GM18526 (cell line): Measurements from ENCODE around the gene SP7.

Experiments used
- POLR2A ChIP-seq: IDR thresholded peaks from 3 replicates; pipeline ENCODE4 v1.6.1; 2011; ENCODE audit not compliant: insufficient read length; ENCODE audit errors: extremely low read depth

The SP7 gene

DNA sequence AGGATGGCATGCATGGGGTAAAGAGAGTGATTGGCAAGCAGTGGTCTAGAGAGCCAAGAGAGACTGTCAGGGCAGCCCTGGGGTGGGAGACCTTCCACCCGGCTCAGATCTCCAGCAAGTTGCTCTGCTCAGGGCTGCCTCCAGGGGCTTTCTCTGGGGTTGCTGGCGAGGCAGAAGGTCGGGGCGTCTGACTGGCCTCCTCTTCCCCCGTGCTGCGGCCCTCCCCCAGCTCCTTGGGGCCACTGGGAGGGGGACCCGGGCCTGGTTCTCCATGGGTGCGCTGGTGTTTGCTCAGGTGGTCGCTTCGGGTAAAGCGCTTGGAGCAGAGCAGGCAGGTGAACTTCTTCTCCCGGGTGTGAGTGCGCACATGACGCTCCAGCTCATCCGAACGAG is 8.1 kb downstream of the SP7 start:
- TF ChIP-seq POLR2A = no peak

DNA sequence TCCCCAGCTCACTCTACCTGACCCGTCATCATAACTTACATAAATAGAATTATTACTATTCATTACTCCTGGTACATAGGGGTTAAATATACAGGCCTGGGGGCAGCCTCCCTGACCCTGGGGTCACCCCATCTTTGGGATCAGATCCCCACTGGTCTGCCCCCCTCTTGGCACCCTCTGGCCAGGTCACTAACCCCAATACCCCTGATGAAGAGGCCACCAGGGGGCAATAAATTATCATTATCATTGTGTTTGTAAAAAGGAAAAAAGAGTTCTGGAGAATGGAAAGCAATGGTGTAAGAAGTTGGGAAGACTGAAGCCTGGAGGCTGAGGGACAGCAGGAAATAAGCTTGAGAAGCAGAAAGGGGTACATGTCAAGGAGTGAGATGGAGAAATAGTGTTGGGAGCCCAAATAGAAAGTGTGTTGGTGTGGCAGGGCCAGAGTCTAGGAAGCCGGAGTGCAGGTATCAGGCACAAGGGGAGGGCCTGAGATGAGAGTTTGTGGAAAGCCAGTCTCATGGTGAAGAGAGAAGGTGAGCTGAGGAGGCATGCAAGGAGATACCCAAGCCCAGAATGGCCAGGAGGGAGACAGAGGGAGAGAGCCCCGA is 8.6 kb downstream of the SP7 start:
- no peak for TF ChIP-seq POLR2A

DNA sequence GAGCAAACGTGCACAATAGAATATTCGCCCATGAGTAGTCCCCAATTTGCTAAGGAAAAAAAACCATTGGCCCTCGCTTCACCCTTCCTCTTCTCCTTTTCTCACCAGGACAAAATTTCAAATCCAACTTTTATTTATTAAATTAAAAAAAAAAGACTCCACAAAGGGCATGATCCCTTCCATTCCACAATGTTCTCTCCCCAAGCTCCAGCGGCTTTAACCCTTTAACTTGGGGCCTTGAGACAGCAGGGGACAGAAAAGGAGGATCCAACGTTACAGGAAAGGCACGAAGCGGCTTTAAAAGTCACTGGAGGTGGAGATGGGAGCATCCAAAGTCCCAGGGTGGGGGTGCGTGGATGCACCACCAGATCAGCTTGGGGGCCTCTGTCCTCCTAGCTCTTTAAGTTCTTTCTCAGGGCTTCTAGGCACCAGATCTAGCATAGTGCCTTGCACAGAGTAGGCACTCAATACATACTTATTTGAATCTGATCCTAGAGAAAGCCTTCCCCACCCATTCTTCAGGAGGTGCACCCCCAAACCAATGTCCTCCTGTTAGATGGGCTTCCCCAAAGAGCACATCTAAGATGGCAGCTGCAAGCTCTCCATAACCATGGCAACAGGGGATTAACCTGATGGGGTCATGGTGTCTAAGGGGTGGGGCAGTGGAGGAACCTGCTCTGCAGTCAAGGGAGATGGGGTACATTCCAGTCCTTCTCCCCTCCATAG is 9.5 kb downstream of the SP7 start:
- TF ChIP-seq POLR2A = no peak

DNA sequence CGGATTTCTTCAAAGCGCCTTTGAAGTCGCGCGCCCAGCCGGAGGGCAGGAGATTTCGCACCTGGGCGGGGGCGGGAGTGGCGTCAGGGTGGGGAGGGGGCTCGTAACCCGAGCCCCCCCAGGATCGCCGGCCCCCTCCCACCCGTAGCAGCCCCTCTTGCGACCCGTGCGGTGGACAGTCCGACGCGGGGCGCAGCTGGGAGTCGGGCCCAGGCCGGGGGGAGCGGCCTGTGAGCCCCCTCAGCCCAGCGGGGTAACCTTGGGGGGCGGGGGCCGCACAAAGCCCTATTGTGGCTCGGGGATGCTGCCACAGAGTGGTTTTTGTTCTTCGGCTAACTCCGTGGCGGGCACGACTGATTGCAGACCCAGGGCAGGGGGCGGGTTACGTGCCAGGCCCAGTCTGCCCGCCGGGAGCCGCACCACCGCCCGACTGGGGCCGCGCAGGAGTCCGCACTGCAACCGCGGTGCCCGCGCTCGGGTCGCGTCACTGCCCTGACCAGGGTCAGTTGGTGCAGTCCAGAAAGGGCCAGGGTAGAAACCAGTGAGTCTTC is 10.6 kb downstream of the SP7 start:
- TF ChIP-seq POLR2A = no peak

DNA sequence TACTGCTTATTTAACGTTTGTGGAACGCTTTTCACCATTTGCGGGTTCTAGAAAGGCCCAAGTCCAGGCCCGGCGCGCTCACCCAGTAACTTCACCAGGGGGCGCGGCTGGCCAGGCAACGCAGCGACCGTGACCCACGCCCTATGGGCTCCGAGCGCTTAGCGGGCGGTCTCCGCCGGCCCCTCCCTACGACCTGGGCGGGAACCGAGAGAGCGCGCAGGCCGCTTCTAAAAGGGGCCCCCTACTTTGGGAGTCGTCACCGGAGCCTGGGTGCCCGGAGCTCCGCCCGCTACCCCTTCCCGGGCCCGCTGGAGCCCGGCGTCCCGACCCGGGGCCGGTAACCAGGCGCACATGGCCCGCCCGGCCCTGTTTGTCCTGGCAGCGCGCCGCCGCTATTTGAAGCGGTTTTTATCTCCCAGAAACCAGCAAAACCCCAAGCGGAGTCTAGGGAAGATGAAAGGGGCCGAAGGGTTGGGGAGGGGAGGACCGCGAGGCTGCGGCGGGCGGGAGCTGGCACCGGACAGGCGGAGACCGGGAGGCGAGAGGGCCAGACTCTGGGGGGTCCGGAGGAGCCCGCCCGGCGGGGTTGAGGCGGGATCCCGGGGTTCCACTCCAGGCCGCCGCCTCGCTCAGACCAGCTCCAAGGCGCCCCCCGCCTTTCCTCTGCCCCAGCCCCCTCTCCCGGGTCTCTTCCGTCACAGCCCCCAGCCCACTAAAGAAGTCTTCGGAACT is 11.2 kb downstream of the SP7 start:
- peak; percentile 64 for TF ChIP-seq POLR2A

DNA sequence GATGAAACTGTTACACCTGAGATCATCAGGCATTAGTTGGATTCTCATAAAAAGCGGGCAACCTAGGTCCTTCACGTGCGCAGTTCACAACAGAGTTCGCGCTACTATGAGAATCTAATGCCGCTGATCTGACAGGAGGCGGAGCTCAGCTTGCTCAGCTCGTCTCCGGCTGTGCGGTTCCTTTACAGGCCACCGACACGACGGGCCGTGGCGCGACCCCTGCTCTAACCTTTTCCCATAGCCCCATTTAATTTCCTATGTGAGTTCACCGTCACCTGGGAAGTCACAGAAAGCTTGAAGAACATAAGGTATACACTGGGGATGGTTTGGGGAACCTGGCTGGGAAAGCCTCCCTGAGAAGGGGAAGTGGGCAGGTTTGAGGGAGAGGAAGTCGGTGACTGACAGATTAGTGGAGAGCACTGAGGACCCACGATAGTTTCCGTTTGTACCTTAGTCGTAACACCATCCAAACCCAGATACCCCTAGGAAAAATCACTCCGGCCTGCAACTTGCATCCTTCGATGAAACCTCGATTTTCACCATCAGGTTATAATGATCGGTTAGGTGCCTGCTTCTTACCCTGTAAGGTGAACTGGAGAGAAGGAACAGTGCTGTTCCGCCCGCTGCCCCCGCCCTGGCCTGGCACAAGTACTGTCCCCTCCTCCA is 11.9 kb downstream of the SP7 start:
- TF ChIP-seq POLR2A = no peak

DNA sequence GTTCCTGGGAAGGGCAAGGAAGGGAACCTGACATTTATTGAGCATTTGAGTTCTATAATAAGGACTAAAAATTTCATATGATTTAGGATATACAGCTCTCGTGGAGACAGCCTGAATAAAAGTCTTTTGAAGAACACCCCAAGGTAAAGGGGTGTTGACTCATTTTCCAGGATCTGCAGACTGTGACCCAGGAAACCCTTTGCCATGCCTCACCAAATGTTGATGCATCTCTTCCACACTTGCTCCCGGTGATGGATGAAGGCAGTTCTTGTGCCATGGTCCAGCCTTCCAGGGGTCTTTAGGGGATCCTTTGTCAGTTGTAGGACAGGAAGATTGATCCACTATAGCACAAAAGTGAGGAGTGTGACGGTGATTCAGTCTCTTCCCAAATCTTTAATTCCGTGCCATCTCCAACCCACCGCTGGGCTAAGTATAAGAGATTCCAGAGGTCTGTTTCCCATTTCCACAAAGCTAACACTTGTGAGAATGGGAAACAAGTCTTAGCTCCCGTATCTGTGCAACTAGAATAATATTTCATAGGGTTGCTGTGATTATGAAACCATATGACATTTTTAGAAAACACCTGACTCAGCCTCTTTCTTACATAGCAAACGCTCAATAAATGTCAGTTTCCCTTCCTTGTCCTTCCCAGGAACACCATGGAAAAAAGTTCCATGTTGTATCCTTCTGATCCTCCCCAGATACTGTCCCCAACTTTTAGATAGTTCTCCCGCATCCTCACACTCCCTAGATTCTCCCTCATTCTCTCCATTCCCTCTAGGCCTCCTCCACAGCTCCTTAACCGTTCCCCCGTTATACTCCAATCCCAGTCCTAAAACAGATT is 15.6 kb downstream of the SP7 start:
- no peak for TF ChIP-seq POLR2A

DNA sequence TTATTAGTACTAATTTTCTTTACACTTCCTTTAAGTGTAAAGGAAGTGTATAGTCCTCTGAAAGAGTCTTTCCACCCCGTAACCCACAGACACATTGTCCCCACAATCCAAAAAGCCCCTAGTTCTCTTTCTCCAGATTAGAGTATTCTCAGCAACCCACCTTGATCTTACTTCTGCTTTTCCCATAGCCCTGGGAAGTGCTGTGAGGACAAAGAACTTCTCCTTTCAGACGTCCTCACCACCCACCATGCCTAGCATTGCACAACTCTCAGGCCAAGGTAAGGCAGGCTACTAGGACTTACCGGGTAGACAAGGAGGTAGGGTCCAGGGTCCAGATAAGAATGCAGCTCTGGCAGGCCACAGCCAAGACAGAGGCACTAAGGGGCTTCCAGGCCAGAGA is 22.2 kb downstream of the SP7 start:
- TF ChIP-seq POLR2A = no peak

DNA sequence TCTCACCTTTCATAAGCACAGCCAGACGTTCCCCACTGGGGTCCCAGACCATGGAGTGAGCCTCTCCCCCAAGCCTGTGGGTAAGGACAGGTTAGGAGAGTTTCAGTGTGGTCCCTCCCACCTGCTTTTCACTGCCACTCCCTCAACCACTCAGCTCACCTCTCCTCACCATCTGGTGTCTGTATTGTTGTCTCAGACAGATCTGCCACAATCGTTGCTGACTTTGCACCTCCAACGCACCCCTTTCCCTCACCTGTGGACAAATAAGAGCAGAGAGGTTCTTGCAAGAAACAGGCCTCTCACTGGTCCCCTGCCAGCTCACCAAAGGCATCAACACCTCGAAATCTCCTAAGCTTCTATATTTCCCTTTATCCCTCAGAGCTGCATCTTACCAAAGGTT is 27.9 kb downstream of the SP7 start:
- TF ChIP-seq POLR2A = no peak

DNA sequence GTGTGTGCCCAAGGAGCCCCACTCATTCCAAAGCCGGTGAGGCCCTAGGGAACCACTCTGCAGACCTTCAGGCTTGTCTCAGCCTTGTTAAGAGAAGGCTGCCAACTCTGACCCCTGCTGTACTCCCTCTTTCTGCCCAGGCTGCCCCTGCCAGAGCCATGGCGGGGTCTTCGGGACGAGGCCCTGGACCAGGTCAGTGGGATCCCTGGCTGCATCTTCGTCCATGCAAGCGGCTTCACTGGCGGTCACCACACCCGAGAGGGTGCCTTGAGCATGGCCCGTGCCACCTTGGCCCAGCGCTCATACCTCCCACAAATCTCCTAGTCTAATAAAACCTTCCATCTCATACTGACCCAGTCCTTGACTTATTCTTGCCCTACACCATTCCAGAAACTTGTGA is 29.3 kb downstream of the SP7 start:
- TF ChIP-seq POLR2A = no peak

DNA sequence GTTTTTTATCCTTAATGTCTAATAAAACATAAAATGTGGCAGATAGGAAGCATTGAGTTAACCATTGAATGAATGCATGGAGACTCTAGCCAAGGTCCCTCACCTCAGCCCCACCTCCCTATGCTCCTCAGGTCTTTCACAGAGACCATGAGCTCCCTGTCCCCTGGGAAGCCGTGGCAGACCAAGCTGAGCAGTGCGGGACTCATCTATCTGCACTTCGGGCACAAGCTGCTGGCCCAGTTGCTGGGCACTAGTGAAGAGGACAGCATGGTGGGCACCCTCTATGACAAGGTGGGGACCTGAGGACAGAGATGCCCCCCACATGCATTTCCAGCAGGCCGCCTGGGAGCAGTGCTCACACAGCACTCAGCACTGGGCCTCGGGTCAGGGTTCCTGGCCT is 33.3 kb downstream of the SP7 start:
- no peak for TF ChIP-seq POLR2A

DNA sequence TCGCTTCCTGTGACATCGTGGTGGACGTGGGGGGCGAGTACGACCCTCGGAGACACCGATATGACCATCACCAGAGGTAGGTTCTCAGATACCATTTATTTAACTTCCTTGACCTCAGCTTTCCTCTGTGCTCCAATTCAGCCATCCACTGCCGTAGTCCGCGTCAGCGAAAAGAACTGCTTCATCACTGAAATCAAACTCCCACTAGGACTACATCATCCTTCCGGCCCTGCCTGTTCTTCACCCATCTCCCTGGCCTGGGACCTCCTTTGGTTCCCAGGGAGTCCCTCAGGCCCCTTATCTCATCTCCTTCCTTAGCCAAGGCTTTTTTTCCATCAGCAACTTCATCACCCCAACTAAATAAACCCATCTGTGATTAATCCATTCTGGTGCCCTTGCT is 36.0 kb downstream of the SP7 start:
- no peak for TF ChIP-seq POLR2A

DNA sequence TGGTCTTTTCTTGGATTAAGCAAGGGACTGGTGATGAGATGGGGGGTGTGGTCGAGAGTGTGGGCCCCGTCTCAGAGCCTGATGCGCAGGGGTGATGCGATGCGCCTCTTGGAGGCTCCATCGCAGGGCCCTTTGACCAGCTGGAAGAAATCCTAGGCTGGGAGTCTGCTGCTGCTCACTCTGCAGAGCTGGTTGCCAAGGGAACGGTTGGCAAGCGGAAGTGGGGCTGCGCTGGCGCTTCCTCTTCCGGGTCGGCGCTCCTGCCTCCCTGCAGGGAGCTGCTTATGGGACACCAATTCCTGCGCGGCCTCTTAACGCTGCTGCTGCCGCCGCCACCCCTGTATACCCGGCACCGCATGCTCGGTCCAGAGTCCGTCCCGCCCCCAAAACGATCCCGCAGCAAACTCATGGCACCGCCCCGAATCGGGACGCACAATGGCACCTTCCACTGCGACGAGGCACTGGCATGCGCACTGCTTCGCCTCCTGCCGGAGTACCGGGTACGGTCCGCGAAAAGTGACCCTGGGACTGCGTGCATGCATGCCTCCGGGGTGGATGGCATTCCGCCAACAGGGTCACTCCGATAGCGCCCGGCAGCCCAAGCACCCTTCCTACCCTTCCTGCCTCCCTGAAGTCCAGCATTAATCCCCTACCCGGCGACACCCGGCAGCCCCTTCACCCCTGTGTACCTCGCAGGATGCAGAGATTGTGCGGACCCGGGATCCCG is 36.5 kb downstream of the SP7 start, which contains the start of gene MYG1:
TSS of gene MYG1 (plus strand) at position 242 of the 727 bp plus-strand sequence. CDS start at position 285, 43 bp downstream.
- TF ChIP-seq POLR2A = peak; percentile 75

DNA sequence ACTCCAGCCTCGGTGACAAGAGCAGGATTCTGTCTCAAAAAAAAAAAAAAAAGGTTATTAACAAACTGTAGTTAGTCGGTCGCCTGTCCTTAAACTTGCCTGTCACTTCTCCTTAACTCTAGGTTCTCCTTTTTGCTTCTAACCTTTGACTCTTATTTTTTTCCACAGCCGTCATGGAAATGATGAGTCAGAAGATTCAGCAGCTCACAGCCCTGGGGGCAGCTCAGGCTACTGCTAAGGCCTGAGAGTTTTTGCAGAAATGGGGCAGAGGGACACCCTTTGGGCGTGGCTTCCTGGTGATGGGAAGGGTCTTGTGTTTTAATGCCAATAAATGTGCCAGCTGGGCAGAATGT is 37.1 kb downstream of the SP7 start:
- TF ChIP-seq POLR2A = no peak

DNA sequence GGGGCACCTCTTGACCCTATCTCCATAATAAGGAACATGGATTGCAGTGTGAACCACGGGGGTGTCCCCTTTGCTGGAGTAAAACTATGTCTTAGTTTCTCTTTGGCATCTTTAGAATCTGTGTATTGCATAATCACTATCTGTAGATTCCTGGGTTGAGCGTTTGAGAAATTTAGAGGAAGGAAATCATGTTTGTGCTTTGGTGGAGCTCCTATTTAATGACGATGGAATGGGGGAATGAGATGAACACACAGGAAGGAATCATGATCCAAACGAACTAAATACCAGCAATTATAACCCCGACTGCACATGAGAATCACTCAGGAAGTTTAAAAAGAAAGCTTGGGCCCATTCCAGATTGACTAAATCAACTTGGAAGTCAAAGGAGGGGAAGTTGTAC is 38.0 kb downstream of the SP7 start:
- TF ChIP-seq POLR2A = no peak

DNA sequence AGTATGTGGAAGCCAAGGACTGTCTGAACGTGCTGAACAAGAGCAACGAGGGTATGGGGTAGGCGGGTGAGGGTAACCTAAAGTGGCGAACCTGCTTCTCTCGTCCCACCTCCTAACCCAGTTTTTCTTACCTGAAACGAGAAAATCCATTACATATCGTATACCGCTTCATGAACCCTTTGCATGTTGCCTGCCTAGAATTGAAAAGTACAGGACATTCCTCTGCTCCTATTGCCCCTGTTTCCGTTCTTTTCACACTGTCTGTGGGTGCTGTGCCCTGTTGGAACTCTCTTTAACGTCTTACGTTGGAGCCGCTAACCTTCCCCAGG is 40.3 kb downstream of the SP7 start:
- TF ChIP-seq POLR2A = no peak
